WTC11 (cell line): ENCODE measurements around the gene ARSJ. TPM values are rescaled to one million over a fixed set of nuclear protein-coding genes. Genes with fewer than 3 reads are reported as not detected.

Source experiments
- ATAC-seq: fragments of 200-7000 bp; cut with Tn5 transposase; 2 replicates; pipeline ENCODE4 v1.10.0; 2021; ENCODE audit warnings: mild to moderate bottlenecking, moderate library complexity
- CTCF ChIA-PET: fragments of 300-600 bp; sonication (Branson Sonifier 250); formaldehyde crosslinking; loops from one replicate; lab custom pipeline; 2021; ENCODE audit warnings: antibody characterized with exemption; lab: Charles Lee
- POLR2A ChIA-PET: fragments of 350-600 bp; sonication (Branson Sonifier 250); formaldehyde crosslinking; loops from one replicate; lab custom pipeline; 2021; ENCODE audit warnings: antibody characterized with exemption; lab: Charles Lee
- DNase-seq: peaks from one replicate; pipeline ENCODE4 v3.0.0; 2021; ENCODE audit warnings: low spot score
- H3K27ac Mint-ChIP-seq: 2 replicates; pipeline ENCODE4 v1.8.0; 2021; ENCODE audit warnings: mixed read lengths
- H3K27me3 Mint-ChIP-seq: 2 replicates; pipeline ENCODE4 v1.8.0; 2021; ENCODE audit warnings: low read depth, mild to moderate bottlenecking, moderate library complexity, mixed read lengths
- H3K36me3 Mint-ChIP-seq: 2 replicates; pipeline ENCODE4 v1.8.0; 2021; ENCODE audit warnings: mixed read lengths
- H3K4me1 Mint-ChIP-seq: 2 replicates; pipeline ENCODE4 v1.8.0; 2022; ENCODE audit warnings: mixed read lengths
- H3K4me3 Mint-ChIP-seq: 2 replicates; pipeline ENCODE4 v1.8.0; 2021; ENCODE audit warnings: mild to moderate bottlenecking, moderate library complexity, mixed read lengths
- H3K9me3 Mint-ChIP-seq: 2 replicates; pipeline ENCODE4 v1.8.0; 2021; ENCODE audit warnings: mixed read lengths
- E2F4 ChIP-seq: sonication (generic); formaldehyde crosslinking; IDR thresholded peaks from 2 replicates; pipeline ENCODE4 v1.8.1; 2022; ENCODE audit warnings: low read depth, mild to moderate bottlenecking, moderate library complexity, missing genetic modification reagents, borderline replicate concordance
- ESRRA ChIP-seq: sonication (generic); formaldehyde crosslinking; IDR thresholded peaks from 2 replicates; pipeline ENCODE4 v1.8.1; 2022; ENCODE audit warnings: mild to moderate bottlenecking, missing genetic modification reagents, borderline replicate concordance
- FOXJ3 ChIP-seq: sonication (generic); formaldehyde crosslinking; IDR thresholded peaks from 2 replicates; pipeline ENCODE4 v1.9.0; 2021; ENCODE audit warnings: missing genetic modification reagents, mild to moderate bottlenecking, borderline replicate concordance
- FOXK1 ChIP-seq: sonication (generic); formaldehyde crosslinking; IDR thresholded peaks from 2 replicates; pipeline ENCODE4 v1.8.0; 2022; ENCODE audit warnings: mild to moderate bottlenecking, moderate library complexity, missing genetic modification reagents
- JUN ChIP-seq: sonication (generic); formaldehyde crosslinking; IDR thresholded peaks from 2 replicates; pipeline ENCODE4 v1.8.0; 2023; ENCODE audit warnings: mild to moderate bottlenecking, missing genetic modification reagents
- NFATC4 ChIP-seq: fragments of 250-450 bp; sonication (Bioruptor Pico); IDR thresholded peaks from 2 replicates; pipeline ENCODE4 v1.9.0; 2021; ENCODE audit warnings: mild to moderate bottlenecking
- RORB ChIP-seq: fragments of 250-450 bp; sonication (Bioruptor Pico); IDR thresholded peaks from 2 replicates; pipeline ENCODE4 v1.9.0; 2021; ENCODE audit warnings: mild to moderate bottlenecking
- ZNF281 ChIP-seq: sonication (generic); formaldehyde crosslinking; IDR thresholded peaks from 2 replicates; pipeline ENCODE4 v1.8.0; 2023; ENCODE audit warnings: mild to moderate bottlenecking, missing genetic modification reagents
- ZNF396 ChIP-seq: fragments of 250-450 bp; sonication (Bioruptor Pico); IDR thresholded peaks from 2 replicates; pipeline ENCODE4 v1.8.0; 2021; ENCODE audit warnings: mild to moderate bottlenecking, moderate library complexity, borderline replicate concordance
- ZNF671 ChIP-seq: fragments of 250-450 bp; sonication (Bioruptor Pico); IDR thresholded peaks from 2 replicates; pipeline ENCODE4 v1.8.0; 2021; ENCODE audit warnings: mild to moderate bottlenecking
- total RNA-seq: library from RNA; stranded (reverse); gene quantifications from 3 replicates; pipeline ENCODE4 v1.2.3, GENCODE V29; 2021
- TF ChIP-seq, protein P1 (sequence below): fragments of 250-450 bp; sonication (Bioruptor Pico); conservative IDR thresholded peaks from 2 replicates; pipeline ENCODE4 v1.9.0; 2021; ENCODE audit warnings: mild to moderate bottlenecking
- TF ChIP-seq, protein P2 (sequence below): sonication (generic); formaldehyde crosslinking; IDR thresholded peaks from 2 replicates; pipeline ENCODE4 v1.8.0; 2022; ENCODE audit warnings: mild to moderate bottlenecking, missing genetic modification reagents
- TF ChIP-seq, protein P3 (sequence below): sonication (generic); formaldehyde crosslinking; IDR thresholded peaks from 2 replicates; pipeline ENCODE4 v1.8.1; 2022; ENCODE audit warnings: missing genetic modification reagents, borderline replicate concordance
- TF ChIP-seq, protein P4 (sequence below): sonication (generic); formaldehyde crosslinking; conservative IDR thresholded peaks from 2 replicates; pipeline ENCODE4 v1.8.1; 2022; ENCODE audit warnings: mild to moderate bottlenecking, missing genetic modification reagents
- TF ChIP-seq, protein P5 (sequence below): fragments of 250-450 bp; sonication (Bioruptor Pico); IDR thresholded peaks from 2 replicates; pipeline ENCODE4 v1.9.0; 2021; ENCODE audit warnings: moderate library complexity, mild to moderate bottlenecking, inconsistent platforms, borderline replicate concordance
- TF ChIP-seq, protein P6 (sequence below): sonication (generic); formaldehyde crosslinking; IDR thresholded peaks from 2 replicates; pipeline ENCODE4 v1.8.0; 2022; ENCODE audit warnings: missing genetic modification reagents

Gene ARSJ
- total RNA-seq, 1 experiment from 2014 or later: 6.6 TPM

- no peak for TF ChIP-seq ZNF281 (CRISPR knock-in tag)
These were observed 70.6 kb downstream of the ARSJ start (continued) for GRCh38 chr4:113908829-113909228.

GRCh38 chr4:113907559-113907958 lies 71.9 kb downstream of the ARSJ start:
- DNase-seq: no peak
- Mint-ChIP-seq H3K27ac (no peak overlapping the region), H3K4me3 (no peak overlapping the region), H3K9me3 (peaks cover 14% of the 10 kb centered on the region), H3K4me1 (no peaks in the 10 kb centered on the region), H3K36me3 (peaks cover 5% of the 10 kb centered on the region; the same call in 1 of the 2 replicates), H3K27me3 (no peaks in the 10 kb centered on the region)
- no peak for ATAC-seq
- TF ChIP-seq, protein P1, sequence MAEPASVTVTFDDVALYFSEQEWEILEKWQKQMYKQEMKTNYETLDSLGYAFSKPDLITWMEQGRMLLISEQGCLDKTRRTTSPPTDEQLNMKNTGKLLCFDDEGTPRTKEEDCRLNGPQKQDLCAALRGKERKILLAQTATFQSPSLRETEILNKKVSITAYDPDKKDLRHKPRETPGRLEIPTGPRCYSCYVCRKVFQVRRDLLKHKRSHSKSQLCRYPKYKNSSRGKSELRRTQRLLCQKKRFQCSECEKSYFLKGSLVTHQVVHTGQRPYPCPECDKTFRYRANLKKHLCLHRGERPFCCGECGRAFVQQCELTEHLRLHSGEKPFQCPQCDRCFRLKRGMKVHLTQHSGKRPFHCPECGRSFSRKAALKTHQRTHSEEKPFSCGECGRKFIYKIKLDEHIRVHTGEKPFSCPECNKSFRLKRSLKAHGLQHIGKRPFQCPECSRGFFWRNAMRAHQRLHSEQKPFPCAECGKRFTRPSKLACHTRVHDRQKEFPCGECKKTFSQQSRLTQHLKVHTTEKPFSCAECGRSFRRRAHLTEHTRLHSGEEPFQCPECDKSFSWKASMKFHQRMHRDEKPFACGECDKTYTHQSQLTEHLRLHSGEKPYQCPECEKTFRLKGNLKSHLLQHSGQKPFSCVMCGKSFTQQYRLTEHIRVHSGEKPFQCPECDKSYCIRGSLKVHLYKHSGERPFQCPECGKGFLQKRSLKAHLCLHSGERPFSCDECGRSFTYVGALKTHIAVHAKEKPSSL (CRISPR knock-in tag): no peak
- TF ChIP-seq, protein P2, sequence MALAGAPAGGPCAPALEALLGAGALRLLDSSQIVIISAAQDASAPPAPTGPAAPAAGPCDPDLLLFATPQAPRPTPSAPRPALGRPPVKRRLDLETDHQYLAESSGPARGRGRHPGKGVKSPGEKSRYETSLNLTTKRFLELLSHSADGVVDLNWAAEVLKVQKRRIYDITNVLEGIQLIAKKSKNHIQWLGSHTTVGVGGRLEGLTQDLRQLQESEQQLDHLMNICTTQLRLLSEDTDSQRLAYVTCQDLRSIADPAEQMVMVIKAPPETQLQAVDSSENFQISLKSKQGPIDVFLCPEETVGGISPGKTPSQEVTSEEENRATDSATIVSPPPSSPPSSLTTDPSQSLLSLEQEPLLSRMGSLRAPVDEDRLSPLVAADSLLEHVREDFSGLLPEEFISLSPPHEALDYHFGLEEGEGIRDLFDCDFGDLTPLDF: no peak
- TF ChIP-seq, protein P3, sequence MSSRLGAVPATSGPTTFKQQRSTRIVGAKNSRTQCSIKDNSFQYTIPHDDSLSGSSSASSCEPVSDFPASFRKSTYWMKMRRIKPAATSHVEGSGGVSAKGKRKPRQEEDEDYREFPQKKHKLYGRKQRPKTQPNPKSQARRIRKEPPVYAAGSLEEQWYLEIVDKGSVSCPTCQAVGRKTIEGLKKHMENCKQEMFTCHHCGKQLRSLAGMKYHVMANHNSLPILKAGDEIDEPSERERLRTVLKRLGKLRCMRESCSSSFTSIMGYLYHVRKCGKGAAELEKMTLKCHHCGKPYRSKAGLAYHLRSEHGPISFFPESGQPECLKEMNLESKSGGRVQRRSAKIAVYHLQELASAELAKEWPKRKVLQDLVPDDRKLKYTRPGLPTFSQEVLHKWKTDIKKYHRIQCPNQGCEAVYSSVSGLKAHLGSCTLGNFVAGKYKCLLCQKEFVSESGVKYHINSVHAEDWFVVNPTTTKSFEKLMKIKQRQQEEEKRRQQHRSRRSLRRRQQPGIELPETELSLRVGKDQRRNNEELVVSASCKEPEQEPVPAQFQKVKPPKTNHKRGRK: no peak
- TF ChIP-seq FOXK1 (CRISPR knock-in tag) (no peak), NFATC4 (CRISPR knock-in tag) (no peak)
- TF ChIP-seq, protein P4, sequence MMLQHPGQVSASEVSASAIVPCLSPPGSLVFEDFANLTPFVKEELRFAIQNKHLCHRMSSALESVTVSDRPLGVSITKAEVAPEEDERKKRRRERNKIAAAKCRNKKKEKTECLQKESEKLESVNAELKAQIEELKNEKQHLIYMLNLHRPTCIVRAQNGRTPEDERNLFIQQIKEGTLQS: no peak
- CTCF ChIA-PET: no interaction called here
- POLR2A ChIA-PET: no interaction called here

DNA sequence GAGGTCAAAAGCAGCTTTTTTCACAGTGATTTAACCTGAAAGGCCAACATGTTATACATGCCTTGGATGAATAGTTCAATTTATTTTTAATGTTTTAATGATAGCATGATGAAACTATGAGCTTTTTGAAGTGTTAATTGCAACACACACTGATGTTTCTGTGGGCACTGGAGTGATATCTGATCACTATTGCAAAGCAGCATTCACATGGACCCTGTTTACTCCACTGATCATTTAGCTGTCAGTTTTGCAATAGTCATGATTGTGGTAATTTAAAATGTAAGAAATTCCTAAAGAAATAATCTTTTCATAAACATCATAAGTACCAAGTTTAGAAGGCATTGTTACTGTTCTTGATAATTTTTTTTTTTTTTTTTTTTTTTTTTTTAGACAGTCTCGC lies 74.1 kb downstream of the ARSJ start:
- no peak overlapping the region for H3K27ac Mint-ChIP-seq
- peaks cover 14% of the 10 kb centered on the region for H3K9me3 Mint-ChIP-seq
- no peaks in the 10 kb centered on the region for H3K27me3 Mint-ChIP-seq
- CTCF ChIA-PET: no interaction called here
- ATAC-seq: no peak
- no peak overlapping the region for H3K4me3 Mint-ChIP-seq
- H3K36me3 Mint-ChIP-seq: peaks cover 5% of the 10 kb centered on the region; the same call in 1 of the 2 replicates
- POLR2A ChIA-PET: interaction anchor here (0.6 kb wide), 1 partner anchor 932 kb away, joined by 3 read pairs; no protein-coding TSS in a partner anchor
- no peak for DNase-seq
- no peaks in the 10 kb centered on the region for H3K4me1 Mint-ChIP-seq
- TF ChIP-seq ZNF396 (no peak), ESRRA (CRISPR knock-in tag) (no peak), FOXJ3 (CRISPR knock-in tag) (no peak), RORB (CRISPR knock-in tag) (no peak), ZNF671 (CRISPR knock-in tag) (no peak), JUN (no peak), E2F4 (no peak)
- TF ChIP-seq, protein P5, sequence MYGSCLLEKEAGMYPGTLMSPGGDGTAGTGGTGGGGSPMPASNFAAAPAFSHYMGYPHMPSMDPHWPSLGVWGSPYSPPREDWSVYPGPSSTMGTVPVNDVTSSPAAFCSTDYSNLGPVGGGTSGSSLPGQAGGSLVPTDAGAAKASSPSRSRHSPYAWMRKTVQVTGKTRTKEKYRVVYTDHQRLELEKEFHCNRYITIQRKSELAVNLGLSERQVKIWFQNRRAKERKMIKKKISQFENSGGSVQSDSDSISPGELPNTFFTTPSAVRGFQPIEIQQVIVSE (CRISPR knock-in tag): no peak
- TF ChIP-seq, protein P3: no peak
- TF ChIP-seq, protein P6, sequence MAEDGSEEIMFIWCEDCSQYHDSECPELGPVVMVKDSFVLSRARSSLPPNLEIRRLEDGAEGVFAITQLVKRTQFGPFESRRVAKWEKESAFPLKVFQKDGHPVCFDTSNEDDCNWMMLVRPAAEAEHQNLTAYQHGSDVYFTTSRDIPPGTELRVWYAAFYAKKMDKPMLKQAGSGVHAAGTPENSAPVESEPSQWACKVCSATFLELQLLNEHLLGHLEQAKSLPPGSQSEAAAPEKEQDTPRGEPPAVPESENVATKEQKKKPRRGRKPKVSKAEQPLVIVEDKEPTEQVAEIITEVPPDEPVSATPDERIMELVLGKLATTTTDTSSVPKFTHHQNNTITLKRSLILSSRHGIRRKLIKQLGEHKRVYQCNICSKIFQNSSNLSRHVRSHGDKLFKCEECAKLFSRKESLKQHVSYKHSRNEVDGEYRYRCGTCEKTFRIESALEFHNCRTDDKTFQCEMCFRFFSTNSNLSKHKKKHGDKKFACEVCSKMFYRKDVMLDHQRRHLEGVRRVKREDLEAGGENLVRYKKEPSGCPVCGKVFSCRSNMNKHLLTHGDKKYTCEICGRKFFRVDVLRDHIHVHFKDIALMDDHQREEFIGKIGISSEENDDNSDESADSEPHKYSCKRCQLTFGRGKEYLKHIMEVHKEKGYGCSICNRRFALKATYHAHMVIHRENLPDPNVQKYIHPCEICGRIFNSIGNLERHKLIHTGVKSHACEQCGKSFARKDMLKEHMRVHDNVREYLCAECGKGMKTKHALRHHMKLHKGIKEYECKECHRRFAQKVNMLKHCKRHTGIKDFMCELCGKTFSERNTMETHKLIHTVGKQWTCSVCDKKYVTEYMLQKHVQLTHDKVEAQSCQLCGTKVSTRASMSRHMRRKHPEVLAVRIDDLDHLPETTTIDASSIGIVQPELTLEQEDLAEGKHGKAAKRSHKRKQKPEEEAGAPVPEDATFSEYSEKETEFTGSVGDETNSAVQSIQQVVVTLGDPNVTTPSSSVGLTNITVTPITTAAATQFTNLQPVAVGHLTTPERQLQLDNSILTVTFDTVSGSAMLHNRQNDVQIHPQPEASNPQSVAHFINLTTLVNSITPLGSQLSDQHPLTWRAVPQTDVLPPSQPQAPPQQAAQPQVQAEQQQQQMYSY (CRISPR knock-in tag): no peak
